HG02885 (cell line): ENCODE data around the gene ATOSB.

Source experiments
- ATAC-seq: cut with Tn5 transposase; IDR thresholded peaks from one replicate; pipeline ENCODE4 v1.9.1; 2021; ENCODE audit warnings: mild to moderate bottlenecking; ENCODE audit not compliant: unreplicated experiment, poor library complexity

ATOSB gene

GRCh38 chr9:35059438-35059837 lies 56.2 kb downstream of the ATOSB start:
- no peak for ATAC-seq

DNA sequence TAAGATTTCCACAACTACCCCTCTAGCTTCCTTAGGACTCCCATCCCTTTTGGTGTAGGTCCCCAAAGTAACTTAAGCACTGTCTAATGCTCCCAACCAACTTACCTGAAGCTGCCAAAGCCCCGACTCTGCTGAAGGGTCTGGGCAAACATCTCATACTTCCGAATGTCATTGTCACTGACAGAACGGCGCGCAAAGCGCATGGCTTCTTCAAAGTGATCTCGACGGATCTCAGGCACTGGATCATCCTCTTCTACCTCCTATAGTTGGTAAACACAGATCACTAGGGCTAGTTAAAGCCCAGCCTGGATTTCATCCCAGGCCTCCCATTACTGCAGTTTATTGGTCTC lies 58.4 kb downstream of the ATOSB start:
- ATAC-seq, result no peak

- no peak for ATAC-seq
Observed at GRCh38 chr9:35056571-35057270, 58.9 kb downstream of the ATOSB start.

- no peak for ATAC-seq
Observed at GRCh38 chr9:35054871-35055644, 60.6 kb downstream of the ATOSB start.

DNA sequence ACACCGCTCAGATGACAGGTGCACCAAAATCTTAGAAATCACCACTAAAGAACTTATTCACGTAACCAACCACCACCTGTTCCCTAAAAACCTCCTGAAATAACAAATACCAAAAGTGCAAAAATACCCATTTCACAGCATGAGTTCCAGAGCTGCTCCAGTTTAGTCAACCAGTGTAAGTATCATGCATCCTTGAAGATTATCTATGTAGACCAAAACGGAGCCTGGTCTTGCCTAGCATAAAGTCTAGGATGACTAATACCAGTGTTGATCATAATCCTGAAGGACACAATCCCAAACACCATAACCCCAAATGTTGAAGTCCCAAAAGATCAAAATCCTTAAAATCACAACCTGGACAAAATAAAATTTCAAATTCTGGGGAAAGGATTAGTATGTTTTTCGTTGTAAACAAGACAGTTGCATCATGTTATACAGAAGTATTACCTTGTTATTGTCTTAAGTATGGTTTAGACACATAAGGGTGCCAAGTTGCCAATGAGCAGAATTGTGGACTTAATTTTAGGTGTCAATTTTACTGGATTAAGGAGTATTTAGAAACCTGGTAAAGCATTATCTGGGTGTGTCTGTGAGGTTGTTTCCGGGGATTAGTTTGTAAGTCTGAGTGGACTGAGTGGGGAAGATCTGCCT lies 61.4 kb downstream of the ATOSB start:
- ATAC-seq, result no peak
